CD14-positive monocyte (primary cell): ENCODE data around the gene SLC9B1. TPM values are rescaled to one million over a fixed set of nuclear protein-coding genes. Genes with fewer than 3 reads are reported as not detected.
A peak's percentile ranks its signal among the peaks of the same experiment; 100 is the strongest.
"Not testable (repeated sequence)": the region's sequence is repeated elsewhere in the genome, so short reads cannot be mapped to it uniquely, and the experiment has no call there.

Experiments
- DNase-seq, 3 donors: peaks; one replicate each; pipeline ENCODE4 v3.0.0-alpha.2; 2011 to 2022
- H2AFZ ChIP-seq: 2 replicates; pipeline ENCODE4 v1.6.0; 2012; ENCODE audit warnings: mild to moderate bottlenecking, low read depth, low read length, inconsistent platforms; ENCODE audit not compliant: insufficient read depth, poor library complexity, severe bottlenecking
- H3K27ac ChIP-seq, 2 donors: 1 replicate in 1 of 2; 2 replicates in 1 of 2; pipeline ENCODE4 v1.5.1; 2012 to 2013; ENCODE audit warnings: low read length in 2 of 2, control low read depth in 1 of 2, inconsistent platforms in 1 of 2, low read depth in 1 of 2, mild to moderate bottlenecking in 1 of 2
- H3K27me3 ChIP-seq, 2 donors: one replicate each; pipeline versions ENCODE4 v1.6.0 to v1.6.1; 2011 to 2013; ENCODE audit warnings: low read length in 2 of 2; ENCODE audit not compliant: control insufficient read depth in 2 of 2, insufficient read depth in 2 of 2
- H3K36me3 ChIP-seq, 2 donors: replicated peaks in 1 of 2; 1 replicate in 1 of 2; 2 replicates in 1 of 2; pipeline versions ENCODE4 v1.5.1 to v1.6.1; 2012 to 2013; ENCODE audit warnings: low read length in 2 of 2, control low read depth in 1 of 2, inconsistent platforms in 1 of 2, mild to moderate bottlenecking in 1 of 2; ENCODE audit not compliant: insufficient read depth in 2 of 2, control insufficient read depth in 1 of 2
- H3K4me1 ChIP-seq, 2 donors: 1 replicate in 1 of 2; 2 replicates in 1 of 2; pipeline versions ENCODE4 v1.5.1 to v1.6.1; 2012 to 2013; ENCODE audit warnings: low read length in 2 of 2, control low read depth in 1 of 2, inconsistent platforms in 1 of 2, mild to moderate bottlenecking in 1 of 2, moderate library complexity in 1 of 2; ENCODE audit not compliant: insufficient read depth in 2 of 2, control insufficient read depth in 1 of 2
- H3K4me2 ChIP-seq: replicated peaks from 2 replicates; pipeline ENCODE3; 2012; ENCODE audit warnings: low read length, moderate library complexity, mild to moderate bottlenecking; ENCODE audit not compliant: poor library complexity, severe bottlenecking; ENCODE audit errors: extremely low read depth
- H3K4me3 ChIP-seq, 3 experiments: fragments of 200-600 bp in 1 of 3; sonication (generic) in 1 of 3; replicated peaks in 1 of 3; 1 replicate in 2 of 3; 2 replicates in 1 of 3; pipeline ENCODE4 v1.5.1; 2011 to 2013; ENCODE audit warnings: low read length in 3 of 3, mild to moderate bottlenecking in 3 of 3, control low read depth in 2 of 3, low read depth in 2 of 3, inconsistent platforms in 1 of 3, moderate library complexity in 1 of 3
- H3K79me2 ChIP-seq: 2 replicates; pipeline ENCODE4 v1.6.0; 2012; ENCODE audit warnings: mild to moderate bottlenecking, control low read depth, inconsistent platforms, low read length, moderate library complexity; ENCODE audit not compliant: insufficient read depth
- H3K9ac ChIP-seq: 2 replicates; pipeline ENCODE4 v1.6.0; 2017; ENCODE audit warnings: low read length, mild to moderate bottlenecking; ENCODE audit not compliant: insufficient read depth, poor library complexity, severe bottlenecking
- H3K9me3 ChIP-seq, 2 donors: replicated peaks in 1 of 2; 1 replicate in 1 of 2; 2 replicates in 1 of 2; pipeline versions ENCODE4 v1.5.1 to v1.6.1; 2012 to 2013; ENCODE audit warnings: low read length in 2 of 2, control low read depth in 1 of 2; ENCODE audit not compliant: control insufficient read depth in 1 of 2, insufficient read depth in 1 of 2
- H4K20me1 ChIP-seq: 2 replicates; pipeline ENCODE4 v1.6.0; 2012; ENCODE audit warnings: mild to moderate bottlenecking, low read length, control low read depth, moderate library complexity; ENCODE audit not compliant: insufficient read depth
- H3K27ac Mint-ChIP-seq, 7 donors: one replicate each; pipeline ENCODE4 v1.8.0; 2020; ENCODE audit warnings: mild to moderate bottlenecking in 7 of 7, mixed read lengths in 7 of 7, moderate library complexity in 6 of 7, inconsistent platforms in 2 of 7
- H3K27me3 Mint-ChIP-seq, 3 donors: one replicate each; pipeline ENCODE4 v1.8.0; 2021 to 2022; ENCODE audit warnings: low read depth in 3 of 3, mild to moderate bottlenecking in 3 of 3, mixed read lengths in 3 of 3, moderate library complexity in 3 of 3, inconsistent platforms in 1 of 3
- H3K36me3 Mint-ChIP-seq, 2 donors: one replicate each; pipeline ENCODE4 v1.8.0; 2020; ENCODE audit warnings: mixed read lengths in 2 of 2, inconsistent platforms in 1 of 2, mild to moderate bottlenecking in 1 of 2
- H3K4me1 Mint-ChIP-seq: one replicate; pipeline ENCODE4 v1.8.0; 2020; ENCODE audit warnings: mild to moderate bottlenecking, mixed read lengths
- H3K4me3 Mint-ChIP-seq, 2 donors: one replicate each; pipeline ENCODE4 v1.8.0; 2020; ENCODE audit warnings: mild to moderate bottlenecking in 2 of 2, mixed read lengths in 2 of 2, moderate library complexity in 1 of 2
- H3K9me3 Mint-ChIP-seq, 7 donors: one replicate each; pipeline ENCODE4 v1.8.0; 2020 to 2022; ENCODE audit warnings: mixed read lengths in 7 of 7, mild to moderate bottlenecking in 6 of 7, moderate library complexity in 6 of 7, inconsistent platforms in 2 of 7
- WGBS: methylation state at CpG from one replicate; pipeline ENCODE4 v1.1.5; 2013; ENCODE audit warnings: missing lambda C conversion rate; ENCODE audit not compliant: insufficient coverage; 5-methylcytosine and 5-hydroxymethylcytosine counted together
- intact Hi-C, 2 donors: fragments of 100-400 bp; cut with micrococcal nuclease; formaldehyde crosslinking; loops; one replicate each; pipeline versions ENCODE4 v1.15.0 to v1.15.1; 2023
- polyA plus RNA-seq, 3 donors: library from polyadenylated mRNA; depleted of rRNA in 1 of 3; unstranded in 2 of 3; stranded (reverse) in 1 of 3; fragments of 300-500 nt in 2 of 3; fragments of >200 nt in 1 of 3; fragmentation: Illumina TruSeq in 2 of 3; gene quantifications; 1 replicate in 2 of 3; 2 replicates in 1 of 3; pipeline ENCODE4 v1.2.3, GENCODE V29; 2012 to 2021

The SLC9B1 gene
- polyA plus RNA-seq, 3 donors = 0.13 to 1.5 (median 0.47) TPM

GRCh38 chr4:102896547-102896946 is 123.0 kb downstream of the SLC9B1 start:
- H3K4me1 ChIP-seq, intact Hi-C loops, H3K79me2 ChIP-seq, H3K36me3 Mint-ChIP-seq, H3K9me3 ChIP-seq, H3K4me3 Mint-ChIP-seq, H3K9me3 Mint-ChIP-seq, H3K36me3 ChIP-seq, H3K9ac ChIP-seq, H3K4me3 ChIP-seq, H3K27me3 ChIP-seq, H3K27me3 Mint-ChIP-seq, H4K20me1 ChIP-seq, DNase-seq, H2AFZ ChIP-seq, H3K4me1 Mint-ChIP-seq, H3K4me2 ChIP-seq, H3K27ac Mint-ChIP-seq, H3K27ac ChIP-seq: not testable (repeated sequence)
- WGBS = no CpG with 5 or more reads among the region's 5 CpGs

- H3K4me3 ChIP-seq, intact Hi-C loops, H3K27ac ChIP-seq, H3K27ac Mint-ChIP-seq, H3K27me3 ChIP-seq, H3K27me3 Mint-ChIP-seq, H3K4me1 ChIP-seq, H3K9me3 ChIP-seq, H3K9me3 Mint-ChIP-seq, H3K9ac ChIP-seq, H3K4me1 Mint-ChIP-seq, H4K20me1 ChIP-seq, H3K4me2 ChIP-seq, H3K4me3 Mint-ChIP-seq, H3K79me2 ChIP-seq, H2AFZ ChIP-seq: not testable (repeated sequence)
- peaks cover 18 to 21% of the 10 kb centered on the region in 2 donors for H3K36me3 Mint-ChIP-seq
- DNase-seq = peak in 1 of 3 donors; percentile 9
- WGBS = no CpG with 5 or more reads among the region's 3 CpGs
- H3K36me3 ChIP-seq = peaks cover 0 to 17% of the 10 kb centered on the region in 2 donors
Observed at GRCh38 chr4:102889866-102890265, 129.6 kb downstream of the SLC9B1 start.

GRCh38 chr4:102888570-102888969 is 130.9 kb downstream of the SLC9B1 start:
- intact Hi-C loops, H3K9ac ChIP-seq, H3K4me1 ChIP-seq, H3K27ac ChIP-seq, H3K4me3 ChIP-seq, H3K79me2 ChIP-seq, H3K9me3 Mint-ChIP-seq, H3K27me3 Mint-ChIP-seq, H3K4me2 ChIP-seq, H2AFZ ChIP-seq, H3K9me3 ChIP-seq, DNase-seq, H3K27me3 ChIP-seq, H3K27ac Mint-ChIP-seq, H3K4me1 Mint-ChIP-seq, H4K20me1 ChIP-seq, H3K4me3 Mint-ChIP-seq: not testable (repeated sequence)
- peaks cover 0 to 18% of the 10 kb centered on the region in 2 donors for H3K36me3 ChIP-seq
- H3K36me3 Mint-ChIP-seq = peaks cover 18 to 21% of the 10 kb centered on the region in 2 donors
- no CpG with 5 or more reads among the region's 2 CpGs for WGBS
